ENCODE results near the gene IFNL1. TPM values are rescaled to one million over a fixed set of nuclear protein-coding genes. Genes with fewer than 3 reads are reported as not detected.

IFNL1 gene
- total RNA-seq, 1 experiment from 2014 or later: not detected

DNA sequence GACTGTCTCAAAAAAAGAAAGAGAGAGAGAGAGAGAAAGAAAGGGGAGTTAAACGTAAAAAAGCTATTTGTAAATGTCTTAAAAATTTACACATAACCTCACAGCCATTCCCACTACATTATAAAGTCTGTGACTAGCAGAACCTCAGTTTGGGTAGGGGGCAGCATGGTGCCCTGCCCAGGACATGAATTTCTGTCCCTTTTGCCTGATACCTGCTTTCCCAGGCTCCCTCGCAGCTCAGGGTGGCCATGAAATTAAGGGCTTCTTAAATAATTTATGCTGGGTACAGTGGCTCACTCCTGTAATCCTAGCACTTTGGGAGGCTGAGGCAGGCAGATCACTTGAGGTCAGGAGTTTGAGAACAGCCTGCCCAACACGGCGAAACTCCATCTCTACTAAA is 4.8 kb downstream of the IFNL1 start (continued):
- TF ChIP-seq, protein P1, sequence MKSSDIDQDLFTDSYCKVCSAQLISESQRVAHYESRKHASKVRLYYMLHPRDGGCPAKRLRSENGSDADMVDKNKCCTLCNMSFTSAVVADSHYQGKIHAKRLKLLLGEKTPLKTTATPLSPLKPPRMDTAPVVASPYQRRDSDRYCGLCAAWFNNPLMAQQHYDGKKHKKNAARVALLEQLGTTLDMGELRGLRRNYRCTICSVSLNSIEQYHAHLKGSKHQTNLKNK (CRISPR knock-in tag; IDR thresholded peaks at IDR 0.05): no peak
- no peak for TF ChIP-seq OVOL2 (CRISPR knock-in tag; IDR thresholded peaks at IDR 0.05; ENCODE audit: borderline replicate concordance)

DNA sequence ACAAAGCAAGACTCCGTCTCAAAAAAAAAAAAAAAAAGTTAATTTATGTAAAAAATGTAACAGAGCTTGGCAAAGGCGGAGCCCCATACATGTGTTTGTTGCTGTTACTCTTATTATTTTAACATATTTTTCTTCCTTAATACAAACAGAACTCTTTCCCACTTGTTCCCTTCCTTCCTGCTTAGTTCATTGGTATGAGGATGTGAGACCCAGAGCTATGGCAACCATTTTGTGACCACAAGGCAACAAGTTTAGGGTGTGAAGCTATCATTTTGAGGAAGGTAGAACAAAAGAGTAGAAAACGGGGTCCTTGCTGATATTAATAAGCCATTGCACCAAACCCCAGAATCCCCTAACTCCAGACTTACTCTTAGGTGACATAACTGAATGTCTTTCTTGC is 5.4 kb downstream of the IFNL1 start:
- H3K4me3 Mint-ChIP-seq: no peak overlapping the region
- DNase-seq (ENCODE audit: low spot score): no peak
- H3K27me3 Mint-ChIP-seq (ENCODE audit: low read depth): peaks cover 33% of the 10 kb centered on the region
- no peak for TF ChIP-seq TEAD4 (CRISPR knock-in tag; IDR thresholded peaks at IDR 0.05)
- TF ChIP-seq, protein P2, sequence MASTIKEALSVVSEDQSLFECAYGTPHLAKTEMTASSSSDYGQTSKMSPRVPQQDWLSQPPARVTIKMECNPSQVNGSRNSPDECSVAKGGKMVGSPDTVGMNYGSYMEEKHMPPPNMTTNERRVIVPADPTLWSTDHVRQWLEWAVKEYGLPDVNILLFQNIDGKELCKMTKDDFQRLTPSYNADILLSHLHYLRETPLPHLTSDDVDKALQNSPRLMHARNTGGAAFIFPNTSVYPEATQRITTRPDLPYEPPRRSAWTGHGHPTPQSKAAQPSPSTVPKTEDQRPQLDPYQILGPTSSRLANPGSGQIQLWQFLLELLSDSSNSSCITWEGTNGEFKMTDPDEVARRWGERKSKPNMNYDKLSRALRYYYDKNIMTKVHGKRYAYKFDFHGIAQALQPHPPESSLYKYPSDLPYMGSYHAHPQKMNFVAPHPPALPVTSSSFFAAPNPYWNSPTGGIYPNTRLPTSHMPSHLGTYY (CRISPR knock-in tag; IDR thresholded peaks at IDR 0.05): no peak
- no peak for TF ChIP-seq ZNF263 (CRISPR knock-in tag; IDR thresholded peaks at IDR 0.05; ENCODE audit: low read depth)
- TF ChIP-seq MYBL2 (CRISPR knock-in tag; IDR thresholded peaks at IDR 0.05): no peak
- TF ChIP-seq PRRX2 (CRISPR knock-in tag; IDR thresholded peaks at IDR 0.05): no peak
- TF ChIP-seq NFE2L1 (CRISPR knock-in tag; IDR thresholded peaks at IDR 0.05): no peak
- TF ChIP-seq, protein P3, sequence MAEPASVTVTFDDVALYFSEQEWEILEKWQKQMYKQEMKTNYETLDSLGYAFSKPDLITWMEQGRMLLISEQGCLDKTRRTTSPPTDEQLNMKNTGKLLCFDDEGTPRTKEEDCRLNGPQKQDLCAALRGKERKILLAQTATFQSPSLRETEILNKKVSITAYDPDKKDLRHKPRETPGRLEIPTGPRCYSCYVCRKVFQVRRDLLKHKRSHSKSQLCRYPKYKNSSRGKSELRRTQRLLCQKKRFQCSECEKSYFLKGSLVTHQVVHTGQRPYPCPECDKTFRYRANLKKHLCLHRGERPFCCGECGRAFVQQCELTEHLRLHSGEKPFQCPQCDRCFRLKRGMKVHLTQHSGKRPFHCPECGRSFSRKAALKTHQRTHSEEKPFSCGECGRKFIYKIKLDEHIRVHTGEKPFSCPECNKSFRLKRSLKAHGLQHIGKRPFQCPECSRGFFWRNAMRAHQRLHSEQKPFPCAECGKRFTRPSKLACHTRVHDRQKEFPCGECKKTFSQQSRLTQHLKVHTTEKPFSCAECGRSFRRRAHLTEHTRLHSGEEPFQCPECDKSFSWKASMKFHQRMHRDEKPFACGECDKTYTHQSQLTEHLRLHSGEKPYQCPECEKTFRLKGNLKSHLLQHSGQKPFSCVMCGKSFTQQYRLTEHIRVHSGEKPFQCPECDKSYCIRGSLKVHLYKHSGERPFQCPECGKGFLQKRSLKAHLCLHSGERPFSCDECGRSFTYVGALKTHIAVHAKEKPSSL (CRISPR knock-in tag; conservative IDR thresholded peaks at IDR 0.05): no peak
- TF ChIP-seq SP1 (CRISPR knock-in tag; conservative IDR thresholded peaks at IDR 0.05): no peak
- no peak for TF ChIP-seq RORB (CRISPR knock-in tag; IDR thresholded peaks at IDR 0.05)
- TF ChIP-seq KAT7 (CRISPR knock-in tag; IDR thresholded peaks at IDR 0.05; ENCODE audit: borderline replicate concordance): no peak
- no peak for TF ChIP-seq EMX1 (CRISPR knock-in tag; IDR thresholded peaks at IDR 0.05)
- no peak for TF ChIP-seq NR2C2 (CRISPR knock-in tag; IDR thresholded peaks at IDR 0.05)
- TF ChIP-seq, protein P4, sequence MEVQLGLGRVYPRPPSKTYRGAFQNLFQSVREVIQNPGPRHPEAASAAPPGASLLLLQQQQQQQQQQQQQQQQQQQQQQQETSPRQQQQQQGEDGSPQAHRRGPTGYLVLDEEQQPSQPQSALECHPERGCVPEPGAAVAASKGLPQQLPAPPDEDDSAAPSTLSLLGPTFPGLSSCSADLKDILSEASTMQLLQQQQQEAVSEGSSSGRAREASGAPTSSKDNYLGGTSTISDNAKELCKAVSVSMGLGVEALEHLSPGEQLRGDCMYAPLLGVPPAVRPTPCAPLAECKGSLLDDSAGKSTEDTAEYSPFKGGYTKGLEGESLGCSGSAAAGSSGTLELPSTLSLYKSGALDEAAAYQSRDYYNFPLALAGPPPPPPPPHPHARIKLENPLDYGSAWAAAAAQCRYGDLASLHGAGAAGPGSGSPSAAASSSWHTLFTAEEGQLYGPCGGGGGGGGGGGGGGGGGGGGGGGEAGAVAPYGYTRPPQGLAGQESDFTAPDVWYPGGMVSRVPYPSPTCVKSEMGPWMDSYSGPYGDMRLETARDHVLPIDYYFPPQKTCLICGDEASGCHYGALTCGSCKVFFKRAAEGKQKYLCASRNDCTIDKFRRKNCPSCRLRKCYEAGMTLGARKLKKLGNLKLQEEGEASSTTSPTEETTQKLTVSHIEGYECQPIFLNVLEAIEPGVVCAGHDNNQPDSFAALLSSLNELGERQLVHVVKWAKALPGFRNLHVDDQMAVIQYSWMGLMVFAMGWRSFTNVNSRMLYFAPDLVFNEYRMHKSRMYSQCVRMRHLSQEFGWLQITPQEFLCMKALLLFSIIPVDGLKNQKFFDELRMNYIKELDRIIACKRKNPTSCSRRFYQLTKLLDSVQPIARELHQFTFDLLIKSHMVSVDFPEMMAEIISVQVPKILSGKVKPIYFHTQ (CRISPR knock-in tag; IDR thresholded peaks at IDR 0.05): no peak
- TF ChIP-seq, protein P5, sequence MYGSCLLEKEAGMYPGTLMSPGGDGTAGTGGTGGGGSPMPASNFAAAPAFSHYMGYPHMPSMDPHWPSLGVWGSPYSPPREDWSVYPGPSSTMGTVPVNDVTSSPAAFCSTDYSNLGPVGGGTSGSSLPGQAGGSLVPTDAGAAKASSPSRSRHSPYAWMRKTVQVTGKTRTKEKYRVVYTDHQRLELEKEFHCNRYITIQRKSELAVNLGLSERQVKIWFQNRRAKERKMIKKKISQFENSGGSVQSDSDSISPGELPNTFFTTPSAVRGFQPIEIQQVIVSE (CRISPR knock-in tag; IDR thresholded peaks at IDR 0.05; ENCODE audit: borderline replicate concordance): no peak
- TF ChIP-seq, protein P6, sequence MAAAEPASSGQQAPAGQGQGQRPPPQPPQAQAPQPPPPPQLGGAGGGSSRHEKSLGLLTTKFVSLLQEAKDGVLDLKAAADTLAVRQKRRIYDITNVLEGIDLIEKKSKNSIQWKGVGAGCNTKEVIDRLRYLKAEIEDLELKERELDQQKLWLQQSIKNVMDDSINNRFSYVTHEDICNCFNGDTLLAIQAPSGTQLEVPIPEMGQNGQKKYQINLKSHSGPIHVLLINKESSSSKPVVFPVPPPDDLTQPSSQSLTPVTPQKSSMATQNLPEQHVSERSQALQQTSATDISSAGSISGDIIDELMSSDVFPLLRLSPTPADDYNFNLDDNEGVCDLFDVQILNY (CRISPR knock-in tag; IDR thresholded peaks at IDR 0.05): no peak
- no peak for TF ChIP-seq SOX15 (CRISPR knock-in tag; IDR thresholded peaks at IDR 0.05)
- TF ChIP-seq, protein P7, sequence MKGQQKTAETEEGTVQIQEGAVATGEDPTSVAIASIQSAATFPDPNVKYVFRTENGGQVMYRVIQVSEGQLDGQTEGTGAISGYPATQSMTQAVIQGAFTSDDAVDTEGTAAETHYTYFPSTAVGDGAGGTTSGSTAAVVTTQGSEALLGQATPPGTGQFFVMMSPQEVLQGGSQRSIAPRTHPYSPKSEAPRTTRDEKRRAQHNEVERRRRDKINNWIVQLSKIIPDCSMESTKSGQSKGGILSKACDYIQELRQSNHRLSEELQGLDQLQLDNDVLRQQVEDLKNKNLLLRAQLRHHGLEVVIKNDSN (CRISPR knock-in tag; IDR thresholded peaks at IDR 0.05): no peak
- TF ChIP-seq, protein P1 (CRISPR knock-in tag; IDR thresholded peaks at IDR 0.05): no peak
- no peak for TF ChIP-seq ZNF416 (CRISPR knock-in tag; IDR thresholded peaks at IDR 0.05)
- TF ChIP-seq, protein P8, sequence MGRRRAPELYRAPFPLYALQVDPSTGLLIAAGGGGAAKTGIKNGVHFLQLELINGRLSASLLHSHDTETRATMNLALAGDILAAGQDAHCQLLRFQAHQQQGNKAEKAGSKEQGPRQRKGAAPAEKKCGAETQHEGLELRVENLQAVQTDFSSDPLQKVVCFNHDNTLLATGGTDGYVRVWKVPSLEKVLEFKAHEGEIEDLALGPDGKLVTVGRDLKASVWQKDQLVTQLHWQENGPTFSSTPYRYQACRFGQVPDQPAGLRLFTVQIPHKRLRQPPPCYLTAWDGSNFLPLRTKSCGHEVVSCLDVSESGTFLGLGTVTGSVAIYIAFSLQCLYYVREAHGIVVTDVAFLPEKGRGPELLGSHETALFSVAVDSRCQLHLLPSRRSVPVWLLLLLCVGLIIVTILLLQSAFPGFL (CRISPR knock-in tag; IDR thresholded peaks at IDR 0.05; ENCODE audit: borderline replicate concordance): no peak
- POLR2A ChIA-PET: no interaction called here
- CTCF ChIA-PET: interaction anchor here (0.7 kb wide), 1 partner anchor 1206 kb away, joined by 3 read pairs; no protein-coding TSS in a partner anchor
- no peaks in the 10 kb centered on the region for H3K36me3 Mint-ChIP-seq
- no peak overlapping the region for H3K27ac Mint-ChIP-seq
- no peaks in the 10 kb centered on the region for H3K9me3 Mint-ChIP-seq
- H3K4me1 Mint-ChIP-seq: peaks cover 32% of the 10 kb centered on the region
- ATAC-seq: no peak

Measured in WTC11 (cell line).